MM.1S (cell line): ENCODE data around the gene CATSPERB.

Experiments used
- EZH2 ChIP-seq: fragments of 300-600 bp; sonication (generic); optimal IDR thresholded peaks from 2 replicates; pipeline ENCODE3; 2017; ENCODE audit warnings: low read depth, mild to moderate bottlenecking, antibody characterized with exemption, low read length, mixed read lengths
- EZH2phosphoT487 ChIP-seq: fragments of 300-600 bp; sonication (generic); IDR thresholded peaks from 2 replicates; pipeline ENCODE4 v1.6.1; 2018; ENCODE audit warnings: antibody characterized with exemption, low read length
- TF ChIP-seq, protein P1 (sequence below): fragments of 300-600 bp; sonication (generic); IDR thresholded peaks from 2 replicates; pipeline ENCODE4 v1.5.1; 2016; ENCODE audit warnings: antibody characterized with exemption, low read length, mixed read lengths

DNA sequence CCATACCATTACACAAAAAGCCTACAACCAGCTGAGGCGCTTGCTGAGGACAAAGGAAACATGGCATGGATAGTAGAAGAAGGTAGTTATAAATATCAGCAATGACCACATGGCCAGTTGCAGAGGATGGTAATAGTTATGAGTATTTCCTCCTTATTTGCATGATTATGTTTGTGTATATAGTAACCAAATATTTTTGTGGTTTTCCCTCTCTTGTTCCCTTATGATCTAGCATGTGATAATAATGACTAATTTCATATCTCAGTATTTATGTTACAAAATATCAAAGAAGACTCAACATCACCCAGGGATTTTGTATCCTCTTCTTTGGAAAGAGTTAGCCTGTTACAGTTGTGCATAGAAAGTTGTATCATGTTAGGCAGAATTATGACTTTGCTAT lies 13.5 kb upstream of the CATSPERB start:
- TF ChIP-seq, protein P1, sequence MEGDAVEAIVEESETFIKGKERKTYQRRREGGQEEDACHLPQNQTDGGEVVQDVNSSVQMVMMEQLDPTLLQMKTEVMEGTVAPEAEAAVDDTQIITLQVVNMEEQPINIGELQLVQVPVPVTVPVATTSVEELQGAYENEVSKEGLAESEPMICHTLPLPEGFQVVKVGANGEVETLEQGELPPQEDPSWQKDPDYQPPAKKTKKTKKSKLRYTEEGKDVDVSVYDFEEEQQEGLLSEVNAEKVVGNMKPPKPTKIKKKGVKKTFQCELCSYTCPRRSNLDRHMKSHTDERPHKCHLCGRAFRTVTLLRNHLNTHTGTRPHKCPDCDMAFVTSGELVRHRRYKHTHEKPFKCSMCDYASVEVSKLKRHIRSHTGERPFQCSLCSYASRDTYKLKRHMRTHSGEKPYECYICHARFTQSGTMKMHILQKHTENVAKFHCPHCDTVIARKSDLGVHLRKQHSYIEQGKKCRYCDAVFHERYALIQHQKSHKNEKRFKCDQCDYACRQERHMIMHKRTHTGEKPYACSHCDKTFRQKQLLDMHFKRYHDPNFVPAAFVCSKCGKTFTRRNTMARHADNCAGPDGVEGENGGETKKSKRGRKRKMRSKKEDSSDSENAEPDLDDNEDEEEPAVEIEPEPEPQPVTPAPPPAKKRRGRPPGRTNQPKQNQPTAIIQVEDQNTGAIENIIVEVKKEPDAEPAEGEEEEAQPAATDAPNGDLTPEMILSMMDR, result no peak
- TF ChIP-seq EZH2 (no peak), EZH2phosphoT487 (no peak)
